ENCODE results near the gene NDST1.

NDST1 gene

DNA sequence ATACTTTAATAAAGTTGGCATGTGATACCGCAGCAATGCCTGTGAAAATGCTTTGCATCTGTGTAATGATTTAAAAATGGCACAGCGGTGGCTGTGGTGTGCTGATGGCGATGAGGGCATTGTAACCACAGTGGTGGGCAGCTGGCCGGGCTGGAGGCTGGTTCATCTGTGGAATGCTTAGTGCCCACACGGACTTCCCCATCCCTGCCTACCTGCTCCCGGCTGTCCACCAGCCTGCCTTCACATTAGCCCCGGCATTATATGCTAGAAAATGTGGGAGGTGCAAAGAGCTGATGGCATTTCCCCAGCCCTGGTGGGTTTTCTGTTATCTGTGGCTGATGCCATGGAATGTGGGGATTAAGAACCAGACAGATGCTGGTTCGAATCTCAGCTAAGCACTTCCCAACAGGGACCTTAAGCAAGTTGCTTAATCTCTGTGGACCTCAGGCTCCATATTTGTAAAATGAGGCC lies 2.9 kb upstream of the NDST1 start:
- Histone ChIP-seq H3K27me3 (ENCODE audit: insufficient read depth, poor library complexity, severe bottlenecking) (no peaks in the 10 kb centered on the region), H3K27ac (replicated peaks) (no peak overlapping the region), H3K4me3 (replicated peaks; ENCODE audit: insufficient read depth, low read length) (no peak overlapping the region)
- DNase-seq (ENCODE audit: low read depth in 1 of 2, low spot score in 1 of 2) = no peak
- TF ChIP-seq POLR2AphosphoS5 (IDR thresholded peaks at IDR 0.05; ENCODE audit: low read depth) = no peak
- no peak for TF ChIP-seq SPI1 (IDR thresholded peaks at IDR 0.05; ENCODE audit: borderline replicate concordance, low read depth)
- TF ChIP-seq, protein P1, sequence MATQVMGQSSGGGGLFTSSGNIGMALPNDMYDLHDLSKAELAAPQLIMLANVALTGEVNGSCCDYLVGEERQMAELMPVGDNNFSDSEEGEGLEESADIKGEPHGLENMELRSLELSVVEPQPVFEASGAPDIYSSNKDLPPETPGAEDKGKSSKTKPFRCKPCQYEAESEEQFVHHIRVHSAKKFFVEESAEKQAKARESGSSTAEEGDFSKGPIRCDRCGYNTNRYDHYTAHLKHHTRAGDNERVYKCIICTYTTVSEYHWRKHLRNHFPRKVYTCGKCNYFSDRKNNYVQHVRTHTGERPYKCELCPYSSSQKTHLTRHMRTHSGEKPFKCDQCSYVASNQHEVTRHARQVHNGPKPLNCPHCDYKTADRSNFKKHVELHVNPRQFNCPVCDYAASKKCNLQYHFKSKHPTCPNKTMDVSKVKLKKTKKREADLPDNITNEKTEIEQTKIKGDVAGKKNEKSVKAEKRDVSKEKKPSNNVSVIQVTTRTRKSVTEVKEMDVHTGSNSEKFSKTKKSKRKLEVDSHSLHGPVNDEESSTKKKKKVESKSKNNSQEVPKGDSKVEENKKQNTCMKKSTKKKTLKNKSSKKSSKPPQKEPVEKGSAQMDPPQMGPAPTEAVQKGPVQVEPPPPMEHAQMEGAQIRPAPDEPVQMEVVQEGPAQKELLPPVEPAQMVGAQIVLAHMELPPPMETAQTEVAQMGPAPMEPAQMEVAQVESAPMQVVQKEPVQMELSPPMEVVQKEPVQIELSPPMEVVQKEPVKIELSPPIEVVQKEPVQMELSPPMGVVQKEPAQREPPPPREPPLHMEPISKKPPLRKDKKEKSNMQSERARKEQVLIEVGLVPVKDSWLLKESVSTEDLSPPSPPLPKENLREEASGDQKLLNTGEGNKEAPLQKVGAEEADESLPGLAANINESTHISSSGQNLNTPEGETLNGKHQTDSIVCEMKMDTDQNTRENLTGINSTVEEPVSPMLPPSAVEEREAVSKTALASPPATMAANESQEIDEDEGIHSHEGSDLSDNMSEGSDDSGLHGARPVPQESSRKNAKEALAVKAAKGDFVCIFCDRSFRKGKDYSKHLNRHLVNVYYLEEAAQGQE (IDR thresholded peaks at IDR 0.05; ENCODE audit: insufficient replicate concordance, low read depth) = no peak
- TF ChIP-seq GABPA (IDR thresholded peaks at IDR 0.05; ENCODE audit: low read depth) = no peak
- TF ChIP-seq, protein P2, sequence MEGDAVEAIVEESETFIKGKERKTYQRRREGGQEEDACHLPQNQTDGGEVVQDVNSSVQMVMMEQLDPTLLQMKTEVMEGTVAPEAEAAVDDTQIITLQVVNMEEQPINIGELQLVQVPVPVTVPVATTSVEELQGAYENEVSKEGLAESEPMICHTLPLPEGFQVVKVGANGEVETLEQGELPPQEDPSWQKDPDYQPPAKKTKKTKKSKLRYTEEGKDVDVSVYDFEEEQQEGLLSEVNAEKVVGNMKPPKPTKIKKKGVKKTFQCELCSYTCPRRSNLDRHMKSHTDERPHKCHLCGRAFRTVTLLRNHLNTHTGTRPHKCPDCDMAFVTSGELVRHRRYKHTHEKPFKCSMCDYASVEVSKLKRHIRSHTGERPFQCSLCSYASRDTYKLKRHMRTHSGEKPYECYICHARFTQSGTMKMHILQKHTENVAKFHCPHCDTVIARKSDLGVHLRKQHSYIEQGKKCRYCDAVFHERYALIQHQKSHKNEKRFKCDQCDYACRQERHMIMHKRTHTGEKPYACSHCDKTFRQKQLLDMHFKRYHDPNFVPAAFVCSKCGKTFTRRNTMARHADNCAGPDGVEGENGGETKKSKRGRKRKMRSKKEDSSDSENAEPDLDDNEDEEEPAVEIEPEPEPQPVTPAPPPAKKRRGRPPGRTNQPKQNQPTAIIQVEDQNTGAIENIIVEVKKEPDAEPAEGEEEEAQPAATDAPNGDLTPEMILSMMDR (IDR thresholded peaks at IDR 0.05; ENCODE audit: insufficient read depth, low read length) = no peak

DNA sequence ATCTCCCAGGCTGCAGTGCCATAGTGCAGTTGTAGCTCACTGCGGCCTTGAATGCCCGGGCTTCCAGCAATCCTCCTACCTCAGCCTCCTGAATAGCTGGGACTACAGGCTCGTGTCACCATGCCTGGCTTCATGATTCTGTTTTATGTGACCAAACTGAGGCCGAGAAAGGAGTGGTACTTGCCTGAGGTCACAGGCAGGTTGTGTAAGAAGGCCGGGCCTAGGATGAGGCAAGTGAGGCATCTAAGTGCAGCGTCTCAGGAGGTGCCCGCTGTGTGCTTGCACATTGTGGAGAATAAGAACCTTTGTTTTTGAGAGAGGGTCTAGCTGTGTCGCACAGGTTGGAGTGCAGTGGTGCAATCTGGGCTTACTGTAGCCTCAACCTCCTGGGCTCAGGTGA lies 2.1 kb upstream of the NDST1 start:
- peak in 1 of 2 experiments; percentile 54 for DNase-seq (ENCODE audit: low read depth in 1 of 2, low spot score in 1 of 2)
- H3K4me3 ChIP-seq (replicated peaks; ENCODE audit: insufficient read depth, low read length) = no peak overlapping the region
- no peaks in the 10 kb centered on the region for H3K27me3 ChIP-seq (ENCODE audit: insufficient read depth, poor library complexity, severe bottlenecking)
- TF ChIP-seq SPI1 (IDR thresholded peaks at IDR 0.05; ENCODE audit: borderline replicate concordance, low read depth) (no peak), GABPA (IDR thresholded peaks at IDR 0.05; ENCODE audit: low read depth) (no peak)
- TF ChIP-seq, protein P2 (IDR thresholded peaks at IDR 0.05; ENCODE audit: insufficient read depth, low read length) = no peak
- TF ChIP-seq, protein P1 (IDR thresholded peaks at IDR 0.05; ENCODE audit: insufficient replicate concordance, low read depth) = no peak
- H3K27ac ChIP-seq (replicated peaks) = no peak overlapping the region

DNA sequence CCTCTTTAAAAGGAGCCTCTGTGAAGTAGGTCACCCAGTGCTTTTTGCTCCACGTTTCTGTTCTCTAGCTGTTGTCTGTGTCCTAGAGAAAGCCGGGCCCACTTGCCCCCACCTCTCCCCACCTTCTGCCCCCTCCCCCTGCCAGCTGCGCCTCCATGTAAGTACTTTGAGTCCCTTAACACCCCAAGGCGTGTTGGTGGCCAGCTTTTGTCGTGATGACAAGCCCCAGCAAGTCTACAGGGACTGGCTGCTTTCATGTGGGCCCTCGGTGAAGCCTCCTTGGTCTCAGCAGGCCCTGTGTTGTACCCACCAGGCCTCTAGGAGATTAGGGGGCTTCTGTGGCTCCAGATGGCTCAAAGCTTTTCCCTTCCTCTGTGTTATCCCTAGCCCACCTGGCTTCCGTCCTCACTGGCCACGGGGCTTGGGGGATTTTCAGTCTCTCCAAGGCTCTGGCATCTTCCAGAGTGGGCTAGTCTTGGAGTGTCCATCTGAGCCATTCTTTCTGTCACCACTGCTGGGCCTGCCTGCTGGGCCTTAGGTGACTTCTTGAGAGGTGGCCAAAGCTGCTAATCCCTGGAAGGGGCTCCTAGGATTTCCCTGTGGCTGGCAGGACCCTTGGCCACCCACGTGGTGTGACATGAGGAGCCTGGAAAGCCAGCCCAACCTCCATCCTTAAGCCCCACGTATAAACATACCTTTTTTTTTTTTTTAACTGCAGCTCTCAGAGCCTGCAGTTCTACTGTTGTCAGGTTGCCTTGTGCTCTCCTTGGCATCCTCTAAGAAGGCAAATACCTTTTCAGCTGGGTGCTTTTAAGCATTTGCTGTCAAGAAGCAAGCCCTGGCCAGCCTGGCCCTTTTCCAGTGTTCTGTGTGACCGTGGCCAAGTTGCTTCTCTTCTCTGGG lies 1.1 kb upstream of the NDST1 start:
- no peak overlapping the region for H3K27ac ChIP-seq (replicated peaks)
- DNase-seq (ENCODE audit: low read depth in 1 of 2, low spot score in 1 of 2) = no peak
- TF ChIP-seq, protein P2 (IDR thresholded peaks at IDR 0.05; ENCODE audit: insufficient read depth, low read length) = no peak
- TF ChIP-seq SPI1 (IDR thresholded peaks at IDR 0.05; ENCODE audit: borderline replicate concordance, low read depth) (no peak), POLR2AphosphoS5 (IDR thresholded peaks at IDR 0.05; ENCODE audit: low read depth) (no peak), GABPA (IDR thresholded peaks at IDR 0.05; ENCODE audit: low read depth) (no peak)
- TF ChIP-seq, protein P1 (IDR thresholded peaks at IDR 0.05; ENCODE audit: insufficient replicate concordance, low read depth) = no peak
- no peaks in the 10 kb centered on the region for H3K27me3 ChIP-seq (ENCODE audit: insufficient read depth, poor library complexity, severe bottlenecking)
- H3K4me3 ChIP-seq (replicated peaks; ENCODE audit: insufficient read depth, low read length) = no peak overlapping the region

All from HL-60 (cell line).